Activated T-cell treated with anti-CD3 and anti-CD28 coated beads, Interleukin-2, amount 50 U/mL, for 72 hours (primary cell): ENCODE measurements around the gene OLIG1. TPM values are rescaled to one million over a fixed set of nuclear protein-coding genes. Genes with fewer than 3 reads are reported as not detected.
A peak's percentile ranks its signal among the peaks of the same experiment; 100 is the strongest.

Source experiments
- ATAC-seq, 2 donors: fragments of 150-1000 bp; cut with Tn5 transposase; replicated peaks in 1 of 2; 2 replicates each; pipeline ENCODE4 v1.10.0; 2021; ENCODE audit warnings: moderate library complexity in 2 of 2, mild to moderate bottlenecking in 1 of 2
- DNase-seq, 2 donors: peaks; one replicate each; pipeline ENCODE4 v3.0.0; 2021 to 2022; ENCODE audit warnings: mixed read lengths in 1 of 2
- H3K27ac Mint-ChIP-seq: one replicate; pipeline ENCODE4 v1.8.0; 2022; ENCODE audit warnings: mild to moderate bottlenecking, moderate library complexity, mixed read lengths
- H3K27me3 Mint-ChIP-seq: one replicate; pipeline ENCODE4 v1.8.0; 2022; ENCODE audit warnings: low read depth, mixed read lengths
- H3K36me3 Mint-ChIP-seq, 2 donors: one replicate each; pipeline ENCODE4 v1.8.0; 2022; ENCODE audit warnings: mixed read lengths in 2 of 2, mild to moderate bottlenecking in 1 of 2; ENCODE audit not compliant: insufficient read depth in 2 of 2
- H3K4me1 Mint-ChIP-seq: one replicate; pipeline ENCODE4 v1.8.0; 2022; ENCODE audit warnings: low read depth, mixed read lengths
- H3K4me3 Mint-ChIP-seq, 2 donors: one replicate each; pipeline ENCODE4 v1.8.0; 2022; ENCODE audit warnings: mild to moderate bottlenecking in 2 of 2, mixed read lengths in 2 of 2, moderate library complexity in 2 of 2
- H3K9me3 Mint-ChIP-seq, 2 donors: one replicate each; pipeline ENCODE4 v1.8.0; 2022; ENCODE audit warnings: mixed read lengths in 2 of 2
- total RNA-seq, 2 donors: library from RNA; stranded (reverse); gene quantifications; one replicate each; pipeline ENCODE4 v1.2.3, GENCODE V29; 2022

Gene OLIG1
- total RNA-seq, 2 donors from 2014 or later: not detected

DNA sequence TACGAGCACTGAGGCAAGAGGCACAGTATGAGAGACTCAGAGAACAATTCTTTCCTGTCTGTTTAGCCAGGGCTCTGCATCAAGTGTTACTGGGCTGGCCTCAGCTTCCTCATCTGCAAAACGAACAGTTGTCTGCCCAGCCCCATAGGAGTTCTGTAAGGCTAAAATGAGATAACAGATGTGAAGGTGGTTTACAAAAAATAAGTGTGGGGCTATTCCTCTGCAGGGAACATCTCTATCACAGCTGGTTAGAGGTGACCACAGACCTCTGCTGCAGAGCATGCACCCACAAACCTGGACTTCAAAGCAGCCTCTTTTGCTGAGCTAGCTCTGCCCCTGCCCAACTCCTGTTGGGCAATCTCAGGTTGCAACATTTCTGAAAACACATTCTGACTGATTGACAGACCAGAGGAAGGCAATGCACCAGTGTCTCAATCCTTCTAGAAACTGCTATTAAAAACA is 10.5 kb upstream of the OLIG1 start:
- no peaks in the 10 kb centered on the region for H3K36me3 Mint-ChIP-seq
- peaks cover 5% of the 10 kb centered on the region for H3K4me1 Mint-ChIP-seq
- ATAC-seq: peak; percentile 51 to 60
- no peak overlapping the region for H3K4me3 Mint-ChIP-seq
- no peak for DNase-seq
- no peaks in the 10 kb centered on the region for H3K9me3 Mint-ChIP-seq
- H3K27me3 Mint-ChIP-seq: peaks cover 24% of the 10 kb centered on the region
- H3K27ac Mint-ChIP-seq: no peak overlapping the region

DNA sequence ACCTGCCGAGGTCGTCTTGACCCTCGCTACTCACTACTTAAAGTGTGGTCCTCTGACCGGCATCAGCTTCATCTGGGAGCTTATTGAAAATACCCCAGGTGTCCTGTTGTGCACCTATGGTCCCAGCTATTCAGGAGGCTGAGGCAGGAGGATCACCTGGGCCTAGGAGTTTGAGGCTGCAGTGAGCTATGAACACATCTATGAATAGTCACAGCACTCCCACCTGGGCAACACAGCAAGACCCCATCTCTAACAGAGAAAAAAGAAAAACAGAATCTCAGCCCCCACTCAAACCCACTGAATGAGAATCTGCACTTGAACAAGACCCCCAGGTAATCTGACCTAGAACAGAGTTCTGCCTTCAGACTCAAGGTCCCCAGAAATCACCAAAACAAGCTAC is 8.7 kb upstream of the OLIG1 start:
- H3K4me3 Mint-ChIP-seq: no peak overlapping the region

DNA sequence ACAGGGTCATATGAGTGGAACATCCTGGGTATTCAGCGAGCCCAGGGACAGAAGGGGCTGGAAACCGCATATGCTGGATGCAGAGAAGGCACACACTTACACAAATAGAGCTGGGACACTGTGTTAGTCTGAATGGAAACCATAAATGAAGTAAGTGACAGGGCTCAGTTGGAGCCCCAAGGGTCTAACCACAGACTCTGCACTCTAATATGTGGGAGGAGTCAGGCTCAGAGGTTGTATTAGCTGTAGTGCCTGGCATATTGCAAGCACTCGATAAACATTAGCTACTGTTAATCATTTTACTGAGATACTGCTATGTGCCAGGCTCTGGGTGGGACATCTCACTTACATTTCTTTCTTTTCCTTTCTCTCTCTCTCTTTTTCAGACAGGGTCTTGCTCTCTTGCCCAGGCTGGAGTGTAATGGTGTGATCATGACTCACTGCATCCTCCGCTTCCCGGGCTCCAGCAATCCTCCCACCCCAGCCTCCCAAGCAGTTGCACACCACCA is 6.5 kb upstream of the OLIG1 start:
- DNase-seq (no peak), ATAC-seq (no peak)
- Mint-ChIP-seq H3K27me3 (peaks cover 55% of the 10 kb centered on the region), H3K4me3 (no peak overlapping the region), H3K36me3 (no peaks in the 10 kb centered on the region), H3K9me3 (no peaks in the 10 kb centered on the region), H3K27ac (no peak overlapping the region), H3K4me1 (peaks cover 5% of the 10 kb centered on the region)

More for the DNA sequence above, 8.7 kb upstream of the OLIG1 start:
- no peak overlapping the region for H3K27ac Mint-ChIP-seq
- H3K36me3 Mint-ChIP-seq: no peaks in the 10 kb centered on the region
- DNase-seq (no peak), ATAC-seq (no peak)
- H3K4me1 Mint-ChIP-seq: peaks cover 5% of the 10 kb centered on the region
- peaks cover 39% of the 10 kb centered on the region for H3K27me3 Mint-ChIP-seq
- H3K9me3 Mint-ChIP-seq: no peaks in the 10 kb centered on the region

DNA sequence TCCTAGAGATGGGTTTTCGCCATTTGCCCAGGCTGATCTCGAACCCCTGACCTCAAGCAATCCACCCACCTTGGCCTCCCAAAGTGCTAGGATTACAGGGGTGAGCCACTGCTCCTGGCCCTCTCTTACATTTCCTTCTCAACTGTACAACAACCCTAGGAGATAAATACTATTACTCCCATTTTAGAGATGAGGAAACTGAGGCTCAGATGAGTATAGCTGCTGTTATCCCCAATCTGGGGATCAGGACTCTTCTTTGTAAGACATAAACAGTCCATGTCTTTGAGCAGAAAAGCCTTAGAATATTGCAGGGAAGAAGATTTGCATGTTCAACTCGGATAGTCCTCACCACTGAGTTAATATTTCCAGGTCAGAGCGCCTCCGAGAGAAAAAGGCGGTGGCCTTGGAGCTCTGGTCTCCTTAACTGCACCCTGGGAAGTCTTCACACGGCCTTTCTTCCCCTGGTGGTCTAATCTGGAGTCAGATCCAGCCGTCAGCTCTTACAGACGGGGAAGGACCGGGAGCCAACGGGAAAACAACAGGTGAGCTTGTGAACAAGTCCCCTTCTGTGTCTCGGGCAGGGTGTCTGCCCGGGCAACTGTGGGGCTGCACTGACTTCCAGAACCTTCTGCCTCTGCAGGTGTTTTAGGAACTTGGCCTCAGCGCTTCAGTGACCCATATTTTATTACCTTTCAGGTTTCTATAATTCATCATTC is 5.9 kb upstream of the OLIG1 start:
- Mint-ChIP-seq H3K27me3 (peaks cover 62% of the 10 kb centered on the region), H3K9me3 (no peaks in the 10 kb centered on the region), H3K4me3 (no peak overlapping the region), H3K36me3 (no peaks in the 10 kb centered on the region), H3K27ac (no peak overlapping the region), H3K4me1 (peaks cover 5% of the 10 kb centered on the region)
- ATAC-seq (no peak), DNase-seq (no peak)

DNA sequence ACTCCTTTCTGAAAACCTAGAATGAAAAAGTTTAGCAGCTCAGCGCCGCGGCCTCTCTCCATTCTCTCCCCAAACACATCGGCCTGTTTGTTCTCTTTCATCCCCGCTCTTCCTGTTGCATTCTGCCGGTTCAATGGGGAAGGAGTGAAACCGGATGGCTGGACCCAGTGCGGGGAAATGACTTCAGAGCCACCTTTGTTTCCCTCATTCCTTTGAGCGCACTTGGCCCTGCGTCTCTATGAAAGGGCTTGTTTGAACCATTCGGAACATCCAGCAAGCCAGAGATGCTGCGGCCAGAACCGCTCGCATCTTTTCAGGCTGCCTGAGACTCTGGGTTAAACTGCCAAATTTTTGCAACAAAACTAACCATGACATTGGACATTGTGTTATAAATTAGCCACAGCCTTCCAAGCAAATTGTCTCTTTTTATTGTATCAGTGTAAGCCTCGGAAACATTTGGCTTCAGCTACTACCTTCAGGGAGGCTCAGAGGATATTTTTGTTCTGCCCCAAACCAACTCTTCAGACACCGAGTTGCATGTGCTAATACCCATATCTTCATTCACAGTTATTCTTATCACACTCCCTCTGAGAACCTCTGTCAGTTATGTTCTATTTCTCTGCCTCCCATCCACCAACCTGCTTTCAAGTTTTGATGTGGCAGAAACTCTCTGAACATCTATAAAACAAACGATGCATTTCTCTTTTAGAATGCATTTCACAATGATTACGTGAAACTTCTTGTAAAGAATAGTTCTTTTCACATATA is 5.1 kb upstream of the OLIG1 start:
- no peaks in the 10 kb centered on the region for H3K36me3 Mint-ChIP-seq
- peaks cover 12% of the 10 kb centered on the region for H3K4me1 Mint-ChIP-seq
- ATAC-seq (no peak), DNase-seq (no peak)
- H3K4me3 Mint-ChIP-seq: no peak overlapping the region
- H3K27ac Mint-ChIP-seq: no peak overlapping the region
- H3K27me3 Mint-ChIP-seq: peaks cover 68% of the 10 kb centered on the region
- H3K9me3 Mint-ChIP-seq: peaks cover 0 to 2% of the 10 kb centered on the region in 2 donors

DNA sequence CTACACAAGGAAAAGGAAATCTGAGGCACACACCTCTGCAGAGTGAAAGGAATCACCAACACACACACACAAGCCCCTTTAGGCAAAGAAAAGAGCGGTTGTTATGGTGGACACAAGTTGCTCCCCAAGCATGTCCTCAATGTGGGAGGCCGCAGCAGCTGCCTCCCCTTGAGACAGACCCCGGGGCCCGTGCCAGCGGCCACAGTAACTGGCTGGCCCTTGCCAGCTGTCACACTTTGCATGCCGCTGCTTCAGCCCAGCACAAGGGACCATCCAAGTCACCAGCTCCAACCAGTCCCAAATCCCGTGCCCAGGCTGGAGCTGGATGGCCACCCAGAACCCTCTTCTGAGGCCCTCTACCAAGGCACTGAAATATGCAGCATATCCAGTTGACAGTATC is 2.9 kb upstream of the OLIG1 start:
- ATAC-seq: no peak
- DNase-seq: no peak
- Mint-ChIP-seq H3K4me3 (no peak overlapping the region), H3K9me3 (peaks cover 0 to 2% of the 10 kb centered on the region in 2 donors), H3K36me3 (no peaks in the 10 kb centered on the region), H3K4me1 (peaks cover 16% of the 10 kb centered on the region), H3K27me3 (peaks cover 54% of the 10 kb centered on the region), H3K27ac (no peak overlapping the region)

DNA sequence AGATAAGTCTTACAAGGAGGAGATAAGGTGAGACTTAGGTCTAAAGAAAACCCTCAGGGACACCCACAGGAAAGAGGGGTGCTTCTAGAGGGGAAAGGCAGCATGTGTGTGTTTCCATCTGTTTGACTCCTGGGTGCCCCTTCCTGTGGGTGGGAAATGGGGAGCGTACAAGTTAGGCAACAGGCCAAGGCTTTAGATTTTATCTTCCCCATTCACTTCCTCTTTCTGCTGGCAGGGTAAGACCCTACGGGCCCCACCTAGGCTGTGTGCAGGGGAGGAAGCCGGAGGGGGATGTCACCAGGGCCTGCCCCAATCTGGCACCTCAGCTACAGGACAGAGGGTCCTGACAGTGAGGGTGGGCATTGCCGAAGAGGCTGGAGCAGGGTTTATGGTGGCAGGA is 2.5 kb upstream of the OLIG1 start:
- Mint-ChIP-seq H3K4me3 (no peak overlapping the region), H3K36me3 (no peaks in the 10 kb centered on the region), H3K27ac (no peak overlapping the region), H3K27me3 (peaks cover 58% of the 10 kb centered on the region), H3K9me3 (peaks cover 0 to 2% of the 10 kb centered on the region in 2 donors), H3K4me1 (peaks cover 16% of the 10 kb centered on the region)
- ATAC-seq (no peak), DNase-seq (no peak)

DNA sequence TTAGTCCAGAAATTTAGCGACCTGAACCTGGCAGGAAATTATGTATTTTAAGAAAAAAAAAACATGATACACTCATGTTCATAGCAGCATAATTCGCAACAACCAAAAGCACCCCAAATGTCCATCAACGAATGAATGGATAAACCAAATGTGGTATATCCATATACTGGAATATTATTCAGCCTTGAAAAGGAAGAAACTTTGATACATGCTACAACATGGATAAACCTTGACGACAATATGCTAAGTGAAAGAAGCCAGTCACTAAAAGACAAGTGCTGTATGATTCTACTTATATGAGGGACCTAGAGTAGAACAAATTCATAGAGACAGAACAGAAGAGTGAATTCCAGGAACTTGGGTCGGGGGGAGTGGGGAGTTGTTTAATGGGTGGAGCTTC is 698 bp upstream of the OLIG1 start:
- H3K9me3 Mint-ChIP-seq: peaks cover 0 to 2% of the 10 kb centered on the region in 2 donors
- no peak for DNase-seq
- H3K27me3 Mint-ChIP-seq: peaks cover 76% of the 10 kb centered on the region
- peak overlapping the region; percentile 58 to 65 for H3K4me3 Mint-ChIP-seq
- no peaks in the 10 kb centered on the region for H3K36me3 Mint-ChIP-seq
- H3K4me1 Mint-ChIP-seq: peaks cover 16% of the 10 kb centered on the region
- ATAC-seq: no peak
- no peak overlapping the region for H3K27ac Mint-ChIP-seq

DNA sequence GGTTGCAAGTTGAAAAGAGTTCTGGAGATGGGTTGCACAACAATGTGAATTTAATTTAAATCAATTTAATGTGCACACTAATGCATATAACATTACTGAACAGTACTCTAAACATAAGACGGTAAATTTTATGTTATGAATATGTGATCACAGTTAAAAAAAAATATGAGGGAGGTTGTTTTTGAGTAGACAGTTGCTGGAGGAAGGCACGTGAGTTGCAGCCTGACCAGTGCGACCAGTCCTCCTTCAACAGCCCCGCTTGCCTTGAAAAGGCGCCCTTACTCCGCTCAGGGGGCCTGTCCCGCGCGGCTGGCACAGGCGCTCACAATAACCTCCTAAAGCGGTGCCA is 322 bp upstream of the OLIG1 start:
- DNase-seq (no peak), ATAC-seq (no peak)
- H3K27ac Mint-ChIP-seq: no peak overlapping the region
- no peaks in the 10 kb centered on the region for H3K36me3 Mint-ChIP-seq
- peak overlapping the region; percentile 58 to 65 for H3K4me3 Mint-ChIP-seq
- peaks cover 76% of the 10 kb centered on the region for H3K27me3 Mint-ChIP-seq
- H3K4me1 Mint-ChIP-seq: peaks cover 16% of the 10 kb centered on the region
- H3K9me3 Mint-ChIP-seq: peaks cover 0 to 2% of the 10 kb centered on the region in 2 donors

DNA sequence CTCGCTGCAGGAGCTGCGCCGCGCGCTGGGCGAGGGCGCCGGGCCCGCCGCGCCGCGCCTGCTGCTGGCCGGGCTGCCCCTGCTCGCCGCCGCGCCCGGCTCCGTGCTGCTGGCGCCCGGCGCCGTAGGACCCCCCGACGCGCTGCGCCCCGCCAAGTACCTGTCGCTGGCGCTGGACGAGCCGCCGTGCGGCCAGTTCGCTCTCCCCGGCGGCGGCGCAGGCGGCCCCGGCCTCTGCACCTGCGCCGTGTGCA is 730 bp downstream of the OLIG1 start:
- Mint-ChIP-seq H3K27ac (no peak overlapping the region), H3K27me3 (peaks cover 74% of the 10 kb centered on the region), H3K9me3 (peaks cover 0 to 2% of the 10 kb centered on the region in 2 donors), H3K4me1 (peaks cover 16% of the 10 kb centered on the region), H3K36me3 (no peaks in the 10 kb centered on the region), H3K4me3 (peak overlapping the region; percentile 84 to 88)
- ATAC-seq (peak in 1 of 2 donors; percentile 27), DNase-seq (no peak)

DNA sequence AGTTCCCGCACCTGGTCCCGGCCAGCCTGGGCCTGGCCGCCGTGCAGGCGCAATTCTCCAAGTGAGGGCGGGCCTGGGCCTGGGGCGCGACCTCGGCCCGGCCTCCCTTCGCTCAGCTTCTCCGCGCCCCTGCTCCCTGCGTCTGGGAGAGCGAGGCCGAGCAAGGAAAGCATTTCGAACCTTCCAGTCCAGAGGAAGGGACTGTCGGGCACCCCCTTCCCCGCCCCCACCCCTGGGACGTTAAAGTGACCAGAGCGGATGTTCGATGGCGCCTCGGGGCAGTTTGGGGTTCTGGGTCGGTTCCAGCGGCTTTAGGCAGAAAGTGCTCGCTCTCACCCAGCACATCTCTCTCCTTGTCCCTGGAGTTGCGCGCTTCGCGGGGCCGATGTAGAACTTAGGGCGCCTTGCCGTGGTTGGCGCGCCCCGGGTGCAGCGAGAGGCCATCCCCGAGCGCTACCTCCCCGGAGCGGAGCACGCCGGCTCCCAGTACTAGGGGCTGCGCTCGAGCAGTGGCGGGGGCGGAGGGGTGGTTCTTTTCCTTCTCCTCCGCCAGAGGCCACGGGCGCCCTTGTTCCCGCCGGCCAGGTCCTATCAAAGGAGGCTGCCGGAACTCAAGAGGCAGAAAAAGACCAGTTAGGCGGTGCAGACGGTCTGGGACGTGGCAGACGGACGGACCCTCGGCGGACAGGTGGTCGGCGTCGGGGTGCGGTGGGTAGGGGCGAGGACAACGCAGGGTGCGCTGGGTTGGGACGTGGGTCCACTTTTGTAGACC is 1.2 kb downstream of the OLIG1 start:
- Mint-ChIP-seq H3K27ac (no peak overlapping the region), H3K4me1 (peaks cover 16% of the 10 kb centered on the region), H3K4me3 (peak overlapping the region; percentile 84 to 88), H3K36me3 (no peaks in the 10 kb centered on the region), H3K27me3 (peaks cover 70% of the 10 kb centered on the region), H3K9me3 (peaks cover 0 to 2% of the 10 kb centered on the region in 2 donors)
- ATAC-seq: peak; percentile 23 to 35
- peak; percentile 21 to 25 for DNase-seq

DNA sequence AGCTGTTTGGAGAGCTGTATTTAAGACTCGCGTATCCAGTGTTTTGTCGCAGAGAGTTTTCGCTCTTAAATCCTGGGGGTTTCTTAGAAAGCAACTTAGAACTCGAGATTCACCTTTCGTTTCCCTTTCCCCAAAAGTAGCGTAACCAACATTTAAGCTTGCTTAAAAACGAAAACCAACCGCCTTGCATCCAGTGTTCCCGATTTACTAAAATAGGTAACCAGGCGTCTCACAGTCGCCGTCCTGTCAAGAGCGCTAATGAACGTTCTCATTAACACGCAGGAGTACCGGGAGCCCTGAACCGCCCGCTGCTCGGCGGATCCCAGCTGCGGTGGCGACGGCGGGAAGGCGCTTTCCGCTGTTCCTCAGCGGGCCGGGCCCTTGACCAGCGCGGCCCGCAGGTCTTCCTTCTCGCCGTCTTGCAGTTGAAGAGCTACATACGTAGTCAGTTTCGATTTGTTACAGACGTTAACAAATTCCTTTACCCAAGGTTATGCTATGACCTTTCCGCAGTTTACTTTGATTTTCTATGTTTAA is 1.9 kb downstream of the OLIG1 start:
- peaks cover 16% of the 10 kb centered on the region for H3K4me1 Mint-ChIP-seq
- no peak overlapping the region for H3K27ac Mint-ChIP-seq
- H3K4me3 Mint-ChIP-seq: peak overlapping the region; percentile 84 to 88
- H3K36me3 Mint-ChIP-seq: no peaks in the 10 kb centered on the region
- peaks cover 0 to 2% of the 10 kb centered on the region in 2 donors for H3K9me3 Mint-ChIP-seq
- H3K27me3 Mint-ChIP-seq: peaks cover 63% of the 10 kb centered on the region
- no peak for ATAC-seq
- DNase-seq: peak in 1 of 2 donors; percentile 2

DNA sequence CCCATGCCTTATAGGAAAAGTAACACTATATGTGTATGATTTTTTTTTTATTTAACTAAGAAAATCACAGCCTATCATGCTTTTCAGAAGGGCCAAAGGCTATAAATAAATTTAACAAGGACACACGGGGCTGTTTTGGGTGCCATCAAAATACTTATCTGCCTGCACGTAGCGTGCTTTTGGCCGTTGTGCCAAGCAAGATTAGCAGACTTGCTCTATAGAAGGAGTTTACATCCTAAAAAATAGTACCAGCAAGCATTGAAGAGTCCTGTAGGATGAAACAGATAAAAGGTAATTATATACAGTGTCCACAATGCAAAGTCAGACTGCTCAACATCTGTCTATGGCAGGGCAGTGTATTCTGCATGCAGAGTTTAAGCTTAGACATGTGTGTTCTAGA is 3.7 kb downstream of the OLIG1 start:
- Mint-ChIP-seq H3K9me3 (peaks cover 0 to 2% of the 10 kb centered on the region in 2 donors), H3K4me1 (peaks cover 24% of the 10 kb centered on the region), H3K27me3 (peaks cover 57% of the 10 kb centered on the region), H3K27ac (no peak overlapping the region), H3K36me3 (no peaks in the 10 kb centered on the region), H3K4me3 (no peak overlapping the region)
- ATAC-seq (no peak), DNase-seq (no peak)
